ENCODE data around the gene CCNJ. TPM values are rescaled to one million over a fixed set of nuclear protein-coding genes. Genes with fewer than 3 reads are reported as not detected.

CCNJ gene
- total RNA-seq, 1 experiment from 2014 or later: 36.8 TPM

DNA sequence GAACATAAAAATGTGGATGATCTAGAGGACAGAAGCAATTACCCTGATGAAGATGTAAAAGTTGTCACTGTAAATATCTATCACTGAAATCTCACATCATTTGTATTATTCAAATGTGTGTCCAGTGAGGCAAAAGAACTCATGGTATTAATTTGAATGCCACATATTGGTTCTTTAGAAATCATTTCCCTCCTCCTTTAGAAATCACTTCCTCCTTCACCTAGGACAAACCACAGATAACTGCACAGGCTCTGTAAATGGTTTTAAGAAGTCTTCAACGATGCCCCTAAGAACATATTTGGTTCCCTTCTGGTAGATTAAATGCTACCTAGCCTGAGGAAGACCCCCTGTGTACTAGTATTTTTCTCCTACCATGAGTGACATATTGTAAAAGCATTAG lies 53.6 kb downstream of the CCNJ start:
- Histone ChIP-seq H3K14ac (ENCODE audit: insufficient read depth, low read length) (no peak overlapping the region), H3K4ac (ENCODE audit: low read depth, low read length) (no peak overlapping the region), H3K23me2 (ENCODE audit: insufficient read length, low read depth, low read length, poor library complexity, severe bottlenecking) (no peaks in the 10 kb centered on the region), H2BK20ac (ENCODE audit: low read depth, low read length, poor library complexity, severe bottlenecking) (no peak overlapping the region), H2AK5ac (ENCODE audit: insufficient read length, low read length) (no peak overlapping the region), H3K27me3 (ENCODE audit: insufficient read depth, low read length) (no peaks in the 10 kb centered on the region; the same call in 1 of the 2 replicates), H4K91ac (ENCODE audit: insufficient read length, low read depth, low read length) (no peak overlapping the region), H3K79me1 (ENCODE audit: insufficient read depth, low read depth, low read length, poor library complexity, severe bottlenecking) (no peaks in the 10 kb centered on the region), H3K27ac (ENCODE audit: insufficient read length, low read depth, low read length) (no peak overlapping the region), H3K18ac (ENCODE audit: insufficient read length, low read depth, low read length) (no peak overlapping the region), H4K8ac (replicated peaks; ENCODE audit: insufficient read length, low read depth, low read length) (no peak overlapping the region), H2BK120ac (ENCODE audit: low read depth, low read length, poor library complexity, severe bottlenecking) (no peak overlapping the region), H3K9ac (ENCODE audit: extremely low read depth, insufficient read length, low read length) (no peak overlapping the region), H3K4me1 (ENCODE audit: insufficient read depth, low read length) (no peaks in the 10 kb centered on the region), H3K56ac (ENCODE audit: insufficient read length, low read depth, low read length) (no peak overlapping the region), H3K4me2 (ENCODE audit: insufficient read depth, insufficient read length, low read length) (no peak overlapping the region), H2AFZ (ENCODE audit: low read length) (no peak overlapping the region), H3K23ac (ENCODE audit: insufficient read length, low read depth, low read length) (no peak overlapping the region), H4K5ac (ENCODE audit: insufficient read length, low read depth, low read length) (no peak overlapping the region), H4K20me1 (ENCODE audit: control insufficient read depth, insufficient read depth, insufficient read length) (no peaks in the 10 kb centered on the region), H3K9me3 (ENCODE audit: control insufficient read depth, low read depth, low read length) (no peaks in the 10 kb centered on the region), H2BK15ac (ENCODE audit: low read depth, low read length) (no peak overlapping the region), H3T11ph (ENCODE audit: low read length) (no peak overlapping the region), H2BK5ac (ENCODE audit: insufficient read length, low read length) (no peak overlapping the region), H3K79me2 (ENCODE audit: insufficient read depth, low read length) (no peaks in the 10 kb centered on the region), H2BK12ac (ENCODE audit: insufficient read length, low read depth, low read length) (no peak overlapping the region)
- Mint-ChIP-seq H3K9me3 (no peaks in the 10 kb centered on the region), H3K27ac (no peak overlapping the region), H3K4me1 (no peaks in the 10 kb centered on the region), H3K36me3 (ENCODE audit: insufficient read depth in 1 of 3, low read depth in 3 of 3) (no peaks in the 10 kb centered on the region), H3K27me3 (ENCODE audit: low read depth) (no peaks in the 10 kb centered on the region; the same call in 1 of the 2 replicates), H3K4me3 (no peak overlapping the region)
- DNase-seq: no peak
- no CpG with 5 or more reads among the region's 1 CpG for WGBS (ENCODE audit: extremely low coverage, insufficient read length, low lambda C conversion rate)
- no peak for TF ChIP-seq CTCF (conservative IDR thresholded peaks at IDR 0.05)

Data from H9 (cell line).